Measurements from ENCODE around the gene GAS2L1.
A peak's percentile ranks its signal among the peaks of the same experiment; 100 is the strongest.

GAS2L1 gene

GRCh38 chr22:29309332-29310064 lies 3.0 kb downstream of the GAS2L1 start:
- no peak for DNase-seq (ENCODE audit: low read depth in 2 of 2, low spot score in 1 of 2)

GRCh38 chr22:29310065-29310862 lies 3.8 kb downstream of the GAS2L1 start:
- no peak for DNase-seq (ENCODE audit: low read depth in 2 of 2, low spot score in 1 of 2)

- DNase-seq (ENCODE audit: low read depth in 2 of 2, low spot score in 1 of 2) = peak in 1 of 2 donors; percentile 22
These were observed 4.5 kb downstream of the GAS2L1 start for GRCh38 chr22:29310863-29311339.

GRCh38 chr22:29311464-29312217 lies 5.2 kb downstream of the GAS2L1 start:
- DNase-seq (ENCODE audit: low read depth in 2 of 2, low spot score in 1 of 2) = no peak

- no peak for DNase-seq (ENCODE audit: low read depth in 2 of 2, low spot score in 1 of 2)
These were observed 6.0 kb downstream of the GAS2L1 start for GRCh38 chr22:29312218-29313125.

- no peak for DNase-seq (ENCODE audit: low read depth in 2 of 2, low spot score in 1 of 2)
These were observed 6.7 kb downstream of the GAS2L1 start for GRCh38 chr22:29313126-29313575.

GRCh38 chr22:29313576-29314466 lies 7.4 kb downstream of the GAS2L1 start:
- DNase-seq (ENCODE audit: low read depth in 2 of 2, low spot score in 1 of 2) = no peak

- no peak for DNase-seq (ENCODE audit: low read depth in 2 of 2, low spot score in 1 of 2)
These were observed 8.3 kb downstream of the GAS2L1 start for GRCh38 chr22:29314537-29315285.

- DNase-seq (ENCODE audit: low read depth in 2 of 2, low spot score in 1 of 2) = no peak
These were observed 9.1 kb downstream of the GAS2L1 start, which contains the start of gene RASL10A for GRCh38 chr22:29315286-29316140. Gene RASL10A, minus strand, starts transcription at chr22:29315697. Its CDS starts 451 bp downstream, at chr22:29315246.

GRCh38 chr22:29316141-29316828 lies 9.8 kb downstream of the GAS2L1 start:
- DNase-seq (ENCODE audit: low read depth in 2 of 2, low spot score in 1 of 2) = no peak

- DNase-seq (ENCODE audit: low read depth in 2 of 2, low spot score in 1 of 2) = no peak
These were observed 11.5 kb downstream of the GAS2L1 start for GRCh38 chr22:29317827-29318454.

- no peak for DNase-seq (ENCODE audit: low read depth in 2 of 2, low spot score in 1 of 2)
These were observed 12.6 kb downstream of the GAS2L1 start for GRCh38 chr22:29319072-29319471.

GRCh38 chr22:29320546-29320945 lies 14.1 kb downstream of the GAS2L1 start:
- no peak for DNase-seq (ENCODE audit: low read depth in 2 of 2, low spot score in 1 of 2)

GRCh38 chr22:29323641-29324040 lies 17.2 kb downstream of the GAS2L1 start:
- no peak for DNase-seq (ENCODE audit: low read depth in 2 of 2, low spot score in 1 of 2)

- no peak for DNase-seq (ENCODE audit: low read depth in 2 of 2, low spot score in 1 of 2)
These were observed 18.9 kb downstream of the GAS2L1 start for GRCh38 chr22:29325356-29325755.

GRCh38 chr22:29325785-29326315 lies 19.4 kb downstream of the GAS2L1 start:
- no peak for DNase-seq (ENCODE audit: low read depth in 2 of 2, low spot score in 1 of 2)
